Loucy (cell line): ENCODE measurements around the gene TMEM269.

Experiments
- H2AFZ ChIP-seq: fragments of 200-600 bp; sonication (generic); 2 replicates; pipeline ENCODE4 v1.6.0; 2016; ENCODE audit warnings: antibody characterized with exemption, mild to moderate bottlenecking, low read length, moderate library complexity
- H3F3A ChIP-seq: fragments of 200-600 bp; 2 replicates; pipeline ENCODE4 v1.6.0; 2016; ENCODE audit warnings: antibody characterized with exemption, low read depth, mild to moderate bottlenecking
- H3K27me3 ChIP-seq: fragments of 200-600 bp; sonication (generic); 2 replicates; pipeline ENCODE4 v1.6.1; 2014; ENCODE audit warnings: low read length, mild to moderate bottlenecking; ENCODE audit not compliant: insufficient read depth, poor library complexity, severe bottlenecking
- H3K36me3 ChIP-seq: fragments of 200-600 bp; sonication (generic); 2 replicates; pipeline ENCODE4 v1.6.1; 2016; ENCODE audit warnings: low read length; ENCODE audit not compliant: insufficient read depth
- H3K4me1 ChIP-seq: fragments of 200-600 bp; sonication (generic); 2 replicates; pipeline ENCODE4 v1.5.1; 2014; ENCODE audit warnings: low read length, mild to moderate bottlenecking; ENCODE audit not compliant: insufficient read depth, poor library complexity, severe bottlenecking
- H3K4me2 ChIP-seq: fragments of 200-600 bp; sonication (generic); 2 replicates; pipeline ENCODE4 v1.6.0; 2014; ENCODE audit warnings: antibody characterized with exemption, low read length, low read depth, mild to moderate bottlenecking; ENCODE audit not compliant: poor library complexity, severe bottlenecking
- H3K4me3 ChIP-seq: fragments of 200-600 bp; sonication (generic); 2 replicates; pipeline ENCODE4 v1.5.1; 2014; ENCODE audit warnings: low read length, mild to moderate bottlenecking, mixed read lengths; ENCODE audit not compliant: poor library complexity, severe bottlenecking
- H3K79me2 ChIP-seq: fragments of 200-600 bp; sonication (generic); 2 replicates; pipeline ENCODE4 v1.6.1; 2014; ENCODE audit warnings: low read length; ENCODE audit not compliant: insufficient read depth
- H3K9ac ChIP-seq: fragments of 200-600 bp; sonication (generic); 2 replicates; pipeline ENCODE4 v1.6.0; 2014; ENCODE audit warnings: mild to moderate bottlenecking, low read depth, low read length, moderate library complexity; ENCODE audit not compliant: poor library complexity, severe bottlenecking
- H3K9me2 ChIP-seq: fragments of 200-600 bp; sonication (generic); replicated peaks from 2 replicates; pipeline ENCODE4 v1.6.1; 2016; ENCODE audit warnings: low read depth, low read length, mixed read lengths
- H3K9me3 ChIP-seq: fragments of 200-600 bp; sonication (generic); 2 replicates; pipeline ENCODE4 v1.6.1; 2014; ENCODE audit warnings: mild to moderate bottlenecking, antibody characterized with exemption, low read length, low read depth; ENCODE audit not compliant: insufficient read depth
- H4K20me1 ChIP-seq: fragments of 200-600 bp; sonication (generic); 2 replicates; pipeline ENCODE4 v1.6.0; 2014; ENCODE audit warnings: antibody characterized with exemption, low read length, mild to moderate bottlenecking; ENCODE audit not compliant: insufficient read depth, poor library complexity, severe bottlenecking
- CTCF ChIP-seq: fragments of 200-600 bp; sonication (generic); conservative IDR thresholded peaks from 2 replicates; pipeline ENCODE4 v1.5.1; 2014; ENCODE audit warnings: mild to moderate bottlenecking, antibody characterized with exemption, low read length
- EZH2phosphoT487 ChIP-seq: fragments of 200-600 bp; IDR thresholded peaks from 2 replicates; pipeline ENCODE4 v1.6.1; 2018; ENCODE audit warnings: antibody characterized with exemption, mild to moderate bottlenecking, moderate library complexity, borderline replicate concordance

The TMEM269 gene

GRCh38 chr1:42742617-42743316 lies 42.0 kb upstream of the TMEM269 start:
- Histone ChIP-seq H4K20me1 (no peaks in the 10 kb centered on the region), H3K4me3 (no peak overlapping the region), H3K27me3 (no peaks in the 10 kb centered on the region), H3K9ac (no peak overlapping the region), H3K79me2 (no peaks in the 10 kb centered on the region), H3K9me2 (no peaks in the 10 kb centered on the region), H3F3A (no peaks in the 10 kb centered on the region), H3K9me3 (no peaks in the 10 kb centered on the region), H3K4me1 (no peaks in the 10 kb centered on the region), H2AFZ (no peak overlapping the region), H3K36me3 (peaks cover 12% of the 10 kb centered on the region; the same call in 1 of the 2 replicates), H3K4me2 (no peak overlapping the region)
- TF ChIP-seq EZH2phosphoT487 (no peak), CTCF (no peak)

GRCh38 chr1:42743317-42744147 lies 41.3 kb upstream of the TMEM269 start:
- Histone ChIP-seq H3F3A (no peaks in the 10 kb centered on the region), H3K4me2 (no peak overlapping the region), H3K36me3 (peaks cover 12% of the 10 kb centered on the region; the same call in 1 of the 2 replicates), H3K9me2 (no peaks in the 10 kb centered on the region), H3K4me1 (no peaks in the 10 kb centered on the region), H3K4me3 (no peak overlapping the region), H3K9me3 (no peaks in the 10 kb centered on the region), H4K20me1 (no peaks in the 10 kb centered on the region), H3K9ac (no peak overlapping the region), H3K79me2 (no peaks in the 10 kb centered on the region), H3K27me3 (no peaks in the 10 kb centered on the region), H2AFZ (no peak overlapping the region)
- TF ChIP-seq EZH2phosphoT487 (no peak), CTCF (no peak)

GRCh38 chr1:42744148-42744413 lies 40.7 kb upstream of the TMEM269 start:
- Histone ChIP-seq H3K27me3 (no peaks in the 10 kb centered on the region), H3K4me1 (no peaks in the 10 kb centered on the region), H3K36me3 (peaks cover 12% of the 10 kb centered on the region; the same call in 1 of the 2 replicates), H3K4me2 (no peak overlapping the region), H3F3A (no peaks in the 10 kb centered on the region), H2AFZ (no peak overlapping the region), H3K79me2 (no peaks in the 10 kb centered on the region), H3K9me3 (no peaks in the 10 kb centered on the region), H3K9me2 (no peaks in the 10 kb centered on the region), H4K20me1 (no peaks in the 10 kb centered on the region), H3K4me3 (no peak overlapping the region), H3K9ac (no peak overlapping the region)
- no peak for TF ChIP-seq EZH2phosphoT487
- TF ChIP-seq CTCF, result no peak
